B cell (primary cell): ENCODE measurements around the gene RNF150. TPM values are rescaled to one million over a fixed set of nuclear protein-coding genes. Genes with fewer than 3 reads are reported as not detected.
"Not testable (repeated sequence)": the region's sequence is repeated elsewhere in the genome, so short reads cannot be mapped to it uniquely, and the experiment has no call there.

Experiments used
- ATAC-seq: fragments of 200-7000 bp; cut with Tn5 transposase; one replicate; pipeline ENCODE4 v1.10.0; 2021; ENCODE audit warnings: low read depth, mild to moderate bottlenecking, moderate number of reproducible peaks, moderate library complexity
- CTCF ChIA-PET: fragments of 350-600 bp; sonication (Branson Sonifier 250); formaldehyde crosslinking; loops from one replicate; lab custom pipeline; 2021; ENCODE audit warnings: antibody characterized with exemption, inconsistent platforms; lab: Charles Lee
- POLR2A ChIA-PET: fragments of 350-600 bp; sonication (Branson Sonifier 250); formaldehyde crosslinking; loops from one replicate; lab custom pipeline; 2021; ENCODE audit warnings: antibody characterized with exemption; lab: Charles Lee
- DNase-seq: peaks from one replicate; pipeline ENCODE4 v3.0.0; 2013
- H2AFZ ChIP-seq: 2 replicates; pipeline ENCODE4 v1.6.1; 2012; ENCODE audit warnings: mild to moderate bottlenecking, low read depth, low read length; ENCODE audit not compliant: insufficient read depth, poor library complexity, severe bottlenecking
- H3K27ac ChIP-seq, 2 donors: 1 replicate in 1 of 2; 2 replicates in 1 of 2; pipeline ENCODE4 v1.5.1; 2012 to 2013; ENCODE audit warnings: low read length in 2 of 2, mild to moderate bottlenecking in 2 of 2, moderate library complexity in 1 of 2
- H3K27me3 ChIP-seq, 4 experiments: fragments of 200-600 bp in 1 of 4; sonication (generic) in 1 of 4; replicated peaks in 1 of 4; 1 replicate in 2 of 4; 2 replicates in 2 of 4; pipeline versions ENCODE4 v1.6.1 to v1.7.0; 2013 to 2016; ENCODE audit warnings: low read length in 3 of 4, mild to moderate bottlenecking in 2 of 4, mixed read lengths in 1 of 4, moderate library complexity in 1 of 4; ENCODE audit not compliant: insufficient read depth in 4 of 4, control insufficient read depth in 3 of 4; ENCODE audit errors: control extremely low read depth in 1 of 4
- H3K36me3 ChIP-seq, 2 experiments: replicated peaks in 1 of 2; 1 replicate in 1 of 2; 2 replicates in 1 of 2; pipeline versions ENCODE4 v1.6.1 to v1.7.1; 2013; ENCODE audit warnings: low read length in 1 of 2; ENCODE audit not compliant: insufficient read depth in 2 of 2, control insufficient read depth in 1 of 2; ENCODE audit errors: control extremely low read depth in 1 of 2, extremely low read depth in 1 of 2
- H3K4me1 ChIP-seq, 2 donors: fragments of 200-600 bp in 1 of 2; sonication (generic) in 1 of 2; 1 replicate in 1 of 2; 2 replicates in 1 of 2; pipeline versions ENCODE4 v1.5.1 to v1.6.1; 2013 to 2017; ENCODE audit warnings: low read length in 2 of 2; ENCODE audit not compliant: control insufficient read depth in 2 of 2, insufficient read depth in 2 of 2
- H3K4me2 ChIP-seq: replicated peaks from 2 replicates; pipeline ENCODE3; 2012; ENCODE audit warnings: mild to moderate bottlenecking, low read depth, low read length; ENCODE audit not compliant: poor library complexity, severe bottlenecking
- H3K4me3 ChIP-seq, 5 experiments: fragments of 200-600 bp in 1 of 5; sonication (generic) in 1 of 5; 1 replicate in 3 of 5; 2 replicates in 2 of 5; pipeline versions ENCODE4 v1.5.1 to v1.7.0; 2011 to 2016; ENCODE audit warnings: low read length in 4 of 5, mild to moderate bottlenecking in 4 of 5, low read depth in 2 of 5, control low read depth in 1 of 5, moderate library complexity in 1 of 5; ENCODE audit not compliant: insufficient read depth in 1 of 5; ENCODE audit errors: control extremely low read depth in 1 of 5, extremely low read depth in 1 of 5
- H3K79me2 ChIP-seq: fragments of 200-600 bp; sonication (generic); one replicate; pipeline ENCODE4 v1.6.0; 2016; ENCODE audit warnings: low read length; ENCODE audit not compliant: control insufficient read depth, insufficient read depth
- H3K9ac ChIP-seq: fragments of 200-600 bp; sonication (generic); 2 replicates; pipeline ENCODE4 v1.6.1; 2017; ENCODE audit warnings: mild to moderate bottlenecking, low read length, moderate library complexity
- H3K9me3 ChIP-seq, 3 donors: one replicate each; pipeline versions ENCODE4 v1.6.1 to v1.7.1; 2013; ENCODE audit warnings: low read length in 2 of 3; ENCODE audit not compliant: control insufficient read depth in 2 of 3, insufficient read depth in 1 of 3; ENCODE audit errors: control extremely low read depth in 1 of 3
- H4K20me1 ChIP-seq: 2 replicates; pipeline ENCODE4 v1.6.0; 2012; ENCODE audit warnings: mild to moderate bottlenecking, low read length; ENCODE audit not compliant: insufficient read depth, control insufficient read depth, poor library complexity, severe bottlenecking
- H3K27ac Mint-ChIP-seq: one replicate; pipeline ENCODE4 v1.8.0; 2021; ENCODE audit warnings: mixed read lengths
- H3K27me3 Mint-ChIP-seq: one replicate; pipeline ENCODE4 v1.8.0; 2021; ENCODE audit warnings: mixed read lengths
- H3K4me1 Mint-ChIP-seq: one replicate; pipeline ENCODE4 v1.8.0; 2021; ENCODE audit warnings: mixed read lengths
- H3K4me3 Mint-ChIP-seq: one replicate; pipeline ENCODE4 v1.8.0; 2021; ENCODE audit warnings: mixed read lengths
- H3K9me3 Mint-ChIP-seq: one replicate; pipeline ENCODE4 v1.8.0; 2022; ENCODE audit warnings: mixed read lengths; ENCODE audit not compliant: insufficient read depth
- EZH2 ChIP-seq: IDR thresholded peaks from 2 replicates; pipeline ENCODE4 v1.6.1; 2012; ENCODE audit warnings: borderline replicate concordance, low read depth, mild to moderate bottlenecking, moderate library complexity, low read length; ENCODE audit not compliant: insufficient read depth, poor library complexity, severe bottlenecking
- WGBS: methylation state at CpG from one replicate; pipeline ENCODE4 v1.1.5; 2013; ENCODE audit warnings: missing lambda C conversion rate; ENCODE audit not compliant: insufficient coverage; 5-methylcytosine and 5-hydroxymethylcytosine counted together
- intact Hi-C: fragments of 100-400 bp; cut with micrococcal nuclease; formaldehyde crosslinking; loops from one replicate; pipeline ENCODE4 v1.10.0; 2022
- polyA plus RNA-seq: library from polyadenylated mRNA; depleted of rRNA; stranded (reverse); fragments of >200 nt; gene quantifications from 2 replicates; pipeline ENCODE4 v1.2.3, GENCODE V29; 2012
- total RNA-seq, 2 donors: library from RNA; stranded (reverse); fragments of 120-200 nt in 1 of 2; gene quantifications; 1 replicate in 1 of 2; 2 replicates in 1 of 2; pipeline versions ENCODE4 v1.2.3 to v1.2.4, GENCODE V29; 2013 to 2022
- TF ChIP-seq, protein P1 (sequence below): fragments of 200-600 bp; IDR thresholded peaks from one replicate; pipeline ENCODE4 v1.8.0; 2022; ENCODE audit warnings: antibody characterized with exemption, mild to moderate bottlenecking

Gene RNF150
- total and polyA plus RNA-seq, 2 donors (not counting 1 experiment from before 2014, with no cell fraction given): not detected

DNA sequence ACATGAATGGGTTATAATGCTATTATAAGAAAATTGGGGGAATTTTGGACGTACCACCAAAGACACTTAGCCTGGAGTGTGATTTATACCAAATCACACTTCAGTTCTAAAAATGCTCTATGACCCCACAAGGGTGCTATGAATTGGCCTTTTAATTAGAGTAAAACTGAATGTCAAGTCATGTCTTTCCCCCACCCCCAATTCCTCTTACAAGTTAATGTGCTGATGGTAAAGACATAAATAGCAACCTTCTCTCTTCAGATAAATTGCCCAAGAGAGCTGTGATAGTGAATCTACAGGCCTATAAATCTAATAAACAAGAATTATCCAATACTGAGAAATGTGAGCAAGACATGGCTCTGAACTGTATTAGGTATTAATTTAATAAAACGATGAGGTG lies 78.8 kb downstream of the RNF150 start:
- H3K4me1 ChIP-seq: no peaks in the 10 kb centered on the region
- H3K9ac ChIP-seq: no peak overlapping the region
- H3K4me3 ChIP-seq: no peak overlapping the region
- no peak overlapping the region for H3K4me2 ChIP-seq
- H3K36me3 ChIP-seq: no peaks in the 10 kb centered on the region
- H4K20me1 ChIP-seq: no peaks in the 10 kb centered on the region
- no peaks in the 10 kb centered on the region for H3K4me1 Mint-ChIP-seq
- TF ChIP-seq, protein P1, sequence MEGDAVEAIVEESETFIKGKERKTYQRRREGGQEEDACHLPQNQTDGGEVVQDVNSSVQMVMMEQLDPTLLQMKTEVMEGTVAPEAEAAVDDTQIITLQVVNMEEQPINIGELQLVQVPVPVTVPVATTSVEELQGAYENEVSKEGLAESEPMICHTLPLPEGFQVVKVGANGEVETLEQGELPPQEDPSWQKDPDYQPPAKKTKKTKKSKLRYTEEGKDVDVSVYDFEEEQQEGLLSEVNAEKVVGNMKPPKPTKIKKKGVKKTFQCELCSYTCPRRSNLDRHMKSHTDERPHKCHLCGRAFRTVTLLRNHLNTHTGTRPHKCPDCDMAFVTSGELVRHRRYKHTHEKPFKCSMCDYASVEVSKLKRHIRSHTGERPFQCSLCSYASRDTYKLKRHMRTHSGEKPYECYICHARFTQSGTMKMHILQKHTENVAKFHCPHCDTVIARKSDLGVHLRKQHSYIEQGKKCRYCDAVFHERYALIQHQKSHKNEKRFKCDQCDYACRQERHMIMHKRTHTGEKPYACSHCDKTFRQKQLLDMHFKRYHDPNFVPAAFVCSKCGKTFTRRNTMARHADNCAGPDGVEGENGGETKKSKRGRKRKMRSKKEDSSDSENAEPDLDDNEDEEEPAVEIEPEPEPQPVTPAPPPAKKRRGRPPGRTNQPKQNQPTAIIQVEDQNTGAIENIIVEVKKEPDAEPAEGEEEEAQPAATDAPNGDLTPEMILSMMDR: no peak
- no peak for TF ChIP-seq EZH2
- no peak overlapping the region for H3K27ac Mint-ChIP-seq
- ATAC-seq (no peak), DNase-seq (no peak)
- WGBS: no CpG with 5 or more reads among the region's 2 CpGs
- ChIA-PET POLR2A (no interaction called here), CTCF (no interaction called here)
- H3K9me3 ChIP-seq: peaks cover 0 to 8% (median 1%) of the 10 kb centered on the region in 3 donors
- H3K27me3 ChIP-seq: no peaks in the 10 kb centered on the region
- intact Hi-C loops: no loop called here
- H3K27ac ChIP-seq: no peak overlapping the region
- peaks cover 13% of the 10 kb centered on the region for H3K9me3 Mint-ChIP-seq
- no peak overlapping the region for H3K4me3 Mint-ChIP-seq
- no peak overlapping the region for H2AFZ ChIP-seq
- peaks cover 4% of the 10 kb centered on the region for H3K27me3 Mint-ChIP-seq
- H3K79me2 ChIP-seq: no peaks in the 10 kb centered on the region

DNA sequence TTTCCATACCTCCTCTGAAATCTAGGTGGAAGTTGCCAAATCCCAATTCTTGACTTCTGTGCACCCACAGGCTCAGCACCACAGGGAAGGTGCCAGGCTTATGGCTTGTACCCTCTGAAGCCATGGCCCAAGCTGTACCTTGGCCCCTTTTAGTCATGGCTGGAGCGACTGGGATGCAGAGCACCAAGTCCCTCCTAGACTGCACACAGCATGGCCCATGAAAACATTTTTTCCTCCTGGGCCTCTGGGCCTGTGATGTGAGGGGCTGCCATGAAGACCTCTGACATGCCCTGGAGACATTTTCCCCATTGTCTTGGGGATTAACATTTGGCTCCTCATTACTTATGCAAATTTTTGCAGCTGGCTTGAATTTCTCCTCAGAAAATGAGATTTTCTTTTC lies 82.3 kb downstream of the RNF150 start:
- H3K79me2 ChIP-seq, H3K27ac Mint-ChIP-seq, H3K4me1 ChIP-seq, H3K27me3 ChIP-seq, H3K27ac ChIP-seq, H3K27me3 Mint-ChIP-seq, H4K20me1 ChIP-seq, H3K4me2 ChIP-seq, intact Hi-C loops, POLR2A ChIA-PET, H3K9ac ChIP-seq, CTCF ChIA-PET, H2AFZ ChIP-seq, H3K9me3 ChIP-seq, ATAC-seq, H3K4me1 Mint-ChIP-seq, H3K36me3 ChIP-seq, H3K4me3 Mint-ChIP-seq, H3K4me3 ChIP-seq, DNase-seq: not testable (repeated sequence)
- H3K9me3 Mint-ChIP-seq: peaks cover 13% of the 10 kb centered on the region
- WGBS: 100% methylated on average over 1 of the region's 1 CpG
